GM19239 (cell line): Measurements from ENCODE around the gene STIM2.

Experiments used
- DNase-seq: peaks from one replicate; pipeline ENCODE4 v3.0.0; 2011; ENCODE audit warnings: low spot score; ENCODE audit not compliant: insufficient read length
- FAIRE-seq: peaks from 2 replicates; lab custom pipeline; 2011; peaks lifted over from hg19 to GRCh38; lab: Jason Lieb, UNC

STIM2 gene

GRCh38 chr4:27058819-27059406 lies 198.3 kb downstream of the STIM2 start:
- no peak for DNase-seq
- FAIRE-seq = no peak

GRCh38 chr4:27059446-27059845 lies 198.8 kb downstream of the STIM2 start:
- DNase-seq = no peak
- FAIRE-seq = no peak

GRCh38 chr4:27062256-27062655 lies 201.6 kb downstream of the STIM2 start:
- no peak for FAIRE-seq

GRCh38 chr4:27066591-27066990 lies 205.9 kb downstream of the STIM2 start:
- DNase-seq (no peak), FAIRE-seq (no peak)

More at GRCh38 chr4:27062256-27062655, 201.6 kb downstream of the STIM2 start:
- no peak for DNase-seq

- DNase-seq = no peak
- FAIRE-seq = no peak
These were observed 207.7 kb downstream of the STIM2 start for GRCh38 chr4:27068151-27068867.
